AG04450 (cell line): Measurements from ENCODE around the gene TLE7. TPM values are rescaled to one million over a fixed set of nuclear protein-coding genes. Genes with fewer than 3 reads are reported as not detected.

ENCODE experiments used
- CTCF ChIA-PET: fragments of 300-600, 350-600 bp; formaldehyde crosslinking; extraction: SDS; loops from one replicate; lab custom pipeline; 2022; ENCODE audit warnings: antibody characterized with exemption, inconsistent platforms; lab: Charles Lee
- POLR2A ChIA-PET: fragments of 350-600 bp; formaldehyde crosslinking; extraction: SDS; loops from one replicate; lab custom pipeline; 2021; ENCODE audit warnings: antibody characterized with exemption, inconsistent platforms; lab: Yijun Ruan, JAX
- DNase-seq: peaks from one replicate; pipeline ENCODE4 v3.0.0-alpha.2; 2011; ENCODE audit warnings: low read depth, low spot score
- H3K27ac ChIP-seq: one replicate; pipeline ENCODE4 v1.5.1; 2012; ENCODE audit warnings: low read depth, low read length, control low read depth
- H3K27me3 ChIP-seq: one replicate; pipeline ENCODE4 v1.6.0; 2012; ENCODE audit warnings: low read length; ENCODE audit not compliant: control insufficient read depth, insufficient read depth
- H3K4me3 ChIP-seq: 2 replicates; pipeline ENCODE4 v1.5.1; 2011; ENCODE audit warnings: mild to moderate bottlenecking, low read depth, low read length, control low read depth
- H3K9me3 ChIP-seq: 2 replicates; pipeline ENCODE4 v1.5.1; 2012; ENCODE audit warnings: low read length; ENCODE audit not compliant: control insufficient read depth, insufficient read depth
- polyA plus RNA-seq: library from polyadenylated mRNA; depleted of rRNA; stranded (reverse); fragments of >200 nt; gene quantifications from 2 replicates; pipeline ENCODE4 v1.2.3, GENCODE V29; 2011
- TF ChIP-seq, protein P1 (sequence below): IDR thresholded peaks from 2 replicates; pipeline ENCODE4 v1.5.1; 2011; ENCODE audit warnings: low read depth, low read length, control low read depth, inconsistent platforms

Gene TLE7
- polyA plus RNA-seq, 1 experiment: not detected

- Histone ChIP-seq H3K9me3 (no peaks in the 10 kb centered on the region), H3K4me3 (no peak overlapping the region), H3K27me3 (no peaks in the 10 kb centered on the region), H3K27ac (no peak overlapping the region)
- TF ChIP-seq, protein P1, sequence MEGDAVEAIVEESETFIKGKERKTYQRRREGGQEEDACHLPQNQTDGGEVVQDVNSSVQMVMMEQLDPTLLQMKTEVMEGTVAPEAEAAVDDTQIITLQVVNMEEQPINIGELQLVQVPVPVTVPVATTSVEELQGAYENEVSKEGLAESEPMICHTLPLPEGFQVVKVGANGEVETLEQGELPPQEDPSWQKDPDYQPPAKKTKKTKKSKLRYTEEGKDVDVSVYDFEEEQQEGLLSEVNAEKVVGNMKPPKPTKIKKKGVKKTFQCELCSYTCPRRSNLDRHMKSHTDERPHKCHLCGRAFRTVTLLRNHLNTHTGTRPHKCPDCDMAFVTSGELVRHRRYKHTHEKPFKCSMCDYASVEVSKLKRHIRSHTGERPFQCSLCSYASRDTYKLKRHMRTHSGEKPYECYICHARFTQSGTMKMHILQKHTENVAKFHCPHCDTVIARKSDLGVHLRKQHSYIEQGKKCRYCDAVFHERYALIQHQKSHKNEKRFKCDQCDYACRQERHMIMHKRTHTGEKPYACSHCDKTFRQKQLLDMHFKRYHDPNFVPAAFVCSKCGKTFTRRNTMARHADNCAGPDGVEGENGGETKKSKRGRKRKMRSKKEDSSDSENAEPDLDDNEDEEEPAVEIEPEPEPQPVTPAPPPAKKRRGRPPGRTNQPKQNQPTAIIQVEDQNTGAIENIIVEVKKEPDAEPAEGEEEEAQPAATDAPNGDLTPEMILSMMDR: no peak
- CTCF ChIA-PET: no interaction called here
- DNase-seq: no peak
- POLR2A ChIA-PET: interaction anchor here (0.6 to 0.7 kb wide), 4 partner anchors 9 to 756 kb away, joined by 4 to 6 read pairs (median 5); no protein-coding TSS in a partner anchor
Observed at GRCh38 chr16:71467810-71468209, 26.0 kb upstream of the TLE7 start.

GRCh38 chr16:71464231-71464630 lies 22.4 kb upstream of the TLE7 start:
- Histone ChIP-seq H3K9me3 (no peaks in the 10 kb centered on the region; the same call in 1 of the 2 replicates), H3K27me3 (no peaks in the 10 kb centered on the region), H3K4me3 (no peak overlapping the region), H3K27ac (no peak overlapping the region)
- ChIA-PET CTCF (interaction anchor here (1.0 to 1.6 kb wide), 4 partner anchors 11 to 51 kb away, joined by 3 to 4 read pairs (median 4); no protein-coding TSS in a partner anchor), POLR2A (no interaction called here)
- TF ChIP-seq, protein P1: no peak
- no peak for DNase-seq

- no peaks in the 10 kb centered on the region for H3K27me3 ChIP-seq
- TF ChIP-seq, protein P1: 0 out of 2 replicates have a peak, but pooled peaks have one; percentile 9
- POLR2A ChIA-PET: interaction anchor here (1.0 to 1.4 kb wide), 2 partner anchors 13 to 22 kb away, joined by 3 to 11 read pairs; no protein-coding TSS in a partner anchor
- H3K9me3 ChIP-seq: peaks cover 3% of the 10 kb centered on the region; the same call in 1 of the 2 replicates
- H3K4me3 ChIP-seq: peak within 1 kb of the TSS; percentile 99
- CTCF ChIA-PET: interaction anchor here (0.6 to 1.5 kb wide), 3 partner anchors 23 to 194 kb away, joined by 3 to 4 read pairs (median 3); no protein-coding TSS in a partner anchor
- H3K27ac ChIP-seq: peak within 1 kb of the TSS; percentile 90
- DNase-seq: peak; percentile 49
Observed at GRCh38 chr16:71461686-71462648, 20.1 kb upstream of the TLE7 start, which contains the start of gene ZNF23. Gene ZNF23, minus strand, starts transcription at chr16:71462247. Its CDS starts 5,451 bp downstream, at chr16:71456796.

GRCh38 chr16:71460941-71461340 lies 19.1 kb upstream of the TLE7 start:
- Histone ChIP-seq H3K27me3 (no peaks in the 10 kb centered on the region), H3K4me3 (peak overlapping the region; percentile 99), H3K27ac (no peak overlapping the region), H3K9me3 (peaks cover 3% of the 10 kb centered on the region; the same call in 1 of the 2 replicates)
- POLR2A ChIA-PET: interaction anchor here (0.5 to 0.6 kb wide), 2 partner anchors 178 to 626 kb away, joined by 3 to 8 read pairs; no protein-coding TSS in a partner anchor
- CTCF ChIA-PET: interaction anchor here (1.1 to 4.0 kb wide), 5 partner anchors 23 to 104 kb away, joined by 3 to 15 read pairs (median 4); partner anchors contain the start of gene CALB2
- DNase-seq: no peak
- TF ChIP-seq, protein P1: no peak
